HCEC 1CT (cell line): Measurements from ENCODE around the gene ERBB2.
"Not testable (repeated sequence)": the region's sequence is repeated elsewhere in the genome, so short reads cannot be mapped to it uniquely, and the experiment has no call there.

ENCODE experiments used
- DNase-seq: peaks from one replicate; pipeline ENCODE4 v3.0.0-alpha.2; 2017

The ERBB2 gene

DNA sequence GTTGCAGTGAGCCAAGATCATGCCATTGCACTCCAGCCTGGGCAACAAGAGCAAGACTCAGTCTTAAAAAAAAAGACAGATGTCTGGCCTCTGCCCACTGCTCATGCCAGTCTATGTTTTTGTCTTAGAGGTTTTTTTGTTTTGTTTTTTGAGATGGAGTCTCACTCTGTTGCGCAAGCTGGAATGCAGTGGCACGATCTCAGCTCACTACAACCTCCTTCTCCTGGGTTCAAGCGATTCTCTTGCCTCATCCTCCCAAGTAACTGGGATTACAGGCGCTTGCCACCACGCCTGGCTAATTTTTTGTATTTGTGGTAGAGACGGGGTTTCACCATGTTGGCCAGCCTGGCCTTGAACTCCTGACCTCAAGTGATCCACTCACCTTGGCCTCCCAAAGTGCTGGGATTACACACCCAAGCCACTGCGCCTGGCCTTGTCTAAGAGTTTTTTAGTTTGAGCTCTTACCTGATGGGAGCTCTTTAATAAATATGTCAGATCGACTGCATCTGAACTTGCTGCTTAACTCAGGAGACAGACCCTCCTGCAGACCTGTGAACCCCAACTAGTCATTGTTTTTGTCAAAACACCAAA lies 48.7 kb downstream of the ERBB2 start:
- not testable (repeated sequence) for DNase-seq

DNA sequence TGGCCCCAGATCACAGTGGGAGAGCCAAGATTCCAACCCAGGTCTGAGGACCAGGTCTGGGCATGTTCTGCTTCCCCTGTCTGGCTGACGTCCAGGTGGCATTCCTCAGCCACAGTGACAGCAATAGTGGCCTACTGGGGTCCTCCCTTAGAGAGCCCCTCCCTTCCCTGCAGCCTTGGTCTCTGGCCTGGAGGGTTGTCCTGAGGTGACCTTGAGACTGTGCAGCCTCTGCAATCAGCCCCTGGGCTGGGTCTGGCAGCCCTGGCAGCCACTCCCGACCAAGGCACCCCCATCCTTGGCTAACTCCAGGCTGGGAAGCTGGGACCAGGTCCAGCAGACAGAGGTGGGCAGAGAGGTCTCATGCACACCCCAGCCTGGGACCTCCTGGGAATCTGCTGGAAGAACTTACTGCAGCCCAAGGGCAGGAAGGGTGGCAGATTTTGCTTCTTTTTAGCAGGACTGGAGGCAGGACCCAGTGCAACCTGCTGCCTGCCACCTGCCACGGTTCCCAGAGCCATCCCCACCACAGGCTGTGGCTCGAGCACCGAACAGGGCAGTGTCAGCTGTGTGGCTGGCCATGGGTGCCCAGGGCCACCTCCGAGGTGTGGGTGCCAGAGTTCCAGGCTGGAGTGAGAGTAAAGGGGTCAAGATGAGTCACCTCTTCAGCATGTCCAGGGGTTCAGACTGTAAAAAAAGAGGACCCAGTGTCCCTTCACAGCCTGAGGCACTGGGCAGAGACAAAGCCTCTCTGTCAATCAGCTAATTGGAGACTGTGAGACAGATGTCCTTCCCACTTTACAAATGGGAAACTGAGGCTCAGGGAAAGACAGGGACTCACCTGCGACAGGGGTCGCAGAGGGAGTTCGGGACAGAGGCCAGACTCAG lies 50.5 kb downstream of the ERBB2 start:
- DNase-seq = no peak

DNA sequence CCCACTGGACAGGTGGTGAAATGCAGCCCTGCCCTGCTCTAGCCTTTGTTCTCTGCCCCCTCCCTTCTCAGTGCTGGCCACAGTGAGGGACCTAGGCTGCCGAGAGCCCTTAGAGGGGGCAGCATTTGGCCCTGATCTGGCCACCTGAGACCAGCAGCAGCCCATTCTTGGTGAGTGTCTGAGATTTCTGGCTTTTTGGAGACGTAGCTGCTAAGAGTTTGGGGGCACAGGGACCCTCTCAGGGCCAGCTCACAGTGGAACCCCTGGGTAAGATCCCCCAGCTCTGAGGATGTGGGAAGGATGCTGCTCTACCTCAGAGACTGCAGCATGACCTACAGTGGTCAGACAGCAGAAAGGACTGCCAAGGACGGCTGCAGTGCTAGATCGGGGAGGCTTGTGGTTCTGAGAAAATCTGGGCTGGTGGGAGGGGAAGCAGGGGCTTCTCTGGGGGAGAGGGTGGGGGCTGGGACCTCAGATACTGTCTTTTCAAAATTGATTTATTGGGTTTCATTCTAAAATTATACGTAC lies 51.2 kb downstream of the ERBB2 start:
- DNase-seq = no peak

GRCh38 chr17:39751637-39752036 lies 51.8 kb downstream of the ERBB2 start:
- DNase-seq = no peak

- DNase-seq = no peak
These were observed 52.5 kb downstream of the ERBB2 start for GRCh38 chr17:39752241-39752881.

DNA sequence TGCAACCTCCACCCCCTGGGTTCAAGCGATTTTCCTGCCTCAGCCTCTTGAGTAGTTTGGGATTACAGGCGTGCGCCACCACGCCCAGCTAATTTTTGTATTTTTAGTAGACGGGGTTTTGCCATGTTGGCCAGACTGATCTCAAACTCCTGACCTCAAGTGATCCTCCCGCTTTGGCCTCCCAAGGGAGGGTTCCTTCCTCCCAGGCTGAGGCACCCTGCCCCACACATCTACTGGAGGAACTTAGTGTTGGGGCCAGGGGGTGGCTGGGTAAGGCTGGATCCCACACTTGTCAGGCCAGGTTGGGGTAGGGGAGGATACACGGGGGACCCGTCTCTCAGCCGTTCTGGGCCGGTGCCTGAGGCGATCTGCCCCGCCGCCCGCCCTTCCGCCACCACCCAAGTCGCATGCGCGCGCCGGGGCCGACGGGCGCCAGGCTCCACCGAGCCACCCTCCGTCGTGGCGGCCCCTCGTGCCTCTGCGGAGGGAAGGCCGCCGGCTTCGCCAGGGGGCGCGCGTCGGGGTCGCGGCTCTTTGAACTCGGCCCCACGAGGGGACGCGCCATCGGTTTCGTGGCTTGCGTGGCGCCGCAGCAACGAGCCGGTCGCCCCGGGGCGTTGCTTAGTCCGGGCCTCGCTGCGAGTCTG lies 53.8 kb downstream of the ERBB2 start:
- no peak for DNase-seq

DNA sequence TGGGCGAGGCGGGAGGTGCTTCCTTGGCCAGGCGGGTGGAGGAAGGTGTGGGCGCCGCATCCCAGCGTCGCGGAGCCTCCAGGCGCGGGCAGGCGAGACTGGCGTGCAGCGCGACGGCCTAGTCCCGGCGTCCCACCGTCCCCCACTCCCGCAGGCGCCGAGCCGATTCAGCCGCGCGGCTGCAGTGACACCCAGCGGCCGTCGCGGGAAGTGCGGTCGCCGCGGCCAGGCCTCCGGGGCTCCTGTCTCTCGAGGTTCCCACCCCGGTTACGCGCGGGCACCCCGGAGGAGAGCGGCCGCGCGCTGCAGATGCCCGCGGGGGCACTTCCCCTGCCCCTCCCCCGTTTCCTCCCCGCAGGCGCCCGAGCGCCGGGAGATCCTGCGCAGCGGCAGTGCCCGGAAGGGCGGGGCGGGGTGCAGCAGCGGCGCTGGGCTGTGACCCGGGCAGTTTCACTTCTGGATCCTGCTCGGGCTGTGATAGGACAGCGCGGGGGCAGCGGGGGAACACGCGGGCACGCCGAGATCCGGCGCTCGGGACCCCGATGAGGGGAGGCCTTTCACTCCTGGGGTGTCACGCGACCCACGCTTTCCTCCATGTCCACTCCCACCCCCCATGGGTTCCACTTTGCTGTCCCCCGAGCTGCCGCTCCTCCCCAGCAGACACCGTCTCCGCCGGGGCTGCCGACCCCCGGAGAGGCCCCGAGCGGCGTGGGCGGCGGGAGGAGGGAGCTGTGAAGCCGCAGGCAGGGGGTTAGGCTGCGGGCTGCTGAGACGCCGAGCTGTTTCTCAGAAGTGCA lies 54.5 kb downstream of the ERBB2 start:
- DNase-seq = peak; percentile 88

- DNase-seq = no peak
These were observed 55.2 kb downstream of the ERBB2 start for GRCh38 chr17:39754958-39755553.

DNA sequence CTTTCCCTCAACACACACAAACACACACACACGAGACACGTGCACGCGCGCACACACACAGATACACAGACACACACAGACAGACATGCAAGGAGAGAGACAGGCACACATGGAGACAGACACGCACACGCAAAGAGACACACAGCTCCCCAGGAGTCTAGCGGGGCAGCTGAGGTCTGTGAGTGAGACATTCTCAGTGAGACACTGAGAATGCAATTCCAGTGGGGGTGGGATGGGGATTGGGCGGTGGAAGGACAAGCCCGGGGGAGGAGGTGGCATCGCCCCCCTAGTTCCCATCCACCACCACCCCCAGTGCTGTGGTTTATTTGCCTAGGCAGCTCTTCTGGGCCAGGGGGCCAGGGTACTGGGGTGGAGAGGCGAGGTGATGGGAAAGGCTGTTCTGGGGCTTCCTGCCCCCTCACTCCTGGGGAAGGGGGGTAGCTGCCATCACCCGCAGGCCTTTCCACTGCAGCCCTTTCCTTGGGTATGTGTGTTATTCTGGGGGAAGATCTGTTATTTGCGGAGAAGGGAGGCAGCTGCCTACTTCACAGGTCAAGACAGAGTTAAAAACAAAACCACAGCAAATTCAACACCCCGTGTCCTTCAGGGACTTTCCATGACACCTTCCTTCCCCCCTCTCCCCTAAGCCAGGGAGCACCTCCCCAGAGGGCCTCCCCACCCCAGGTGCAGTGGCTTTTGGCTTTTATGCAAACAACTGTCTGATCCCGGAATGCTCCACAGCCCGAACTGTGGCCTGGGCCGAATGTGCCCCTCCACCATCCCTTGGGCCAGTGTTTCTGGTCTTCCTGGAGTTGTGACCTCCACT lies 55.9 kb downstream of the ERBB2 start:
- DNase-seq = no peak

GRCh38 chr17:39756380-39757079 lies 56.7 kb downstream of the ERBB2 start:
- DNase-seq = no peak

DNA sequence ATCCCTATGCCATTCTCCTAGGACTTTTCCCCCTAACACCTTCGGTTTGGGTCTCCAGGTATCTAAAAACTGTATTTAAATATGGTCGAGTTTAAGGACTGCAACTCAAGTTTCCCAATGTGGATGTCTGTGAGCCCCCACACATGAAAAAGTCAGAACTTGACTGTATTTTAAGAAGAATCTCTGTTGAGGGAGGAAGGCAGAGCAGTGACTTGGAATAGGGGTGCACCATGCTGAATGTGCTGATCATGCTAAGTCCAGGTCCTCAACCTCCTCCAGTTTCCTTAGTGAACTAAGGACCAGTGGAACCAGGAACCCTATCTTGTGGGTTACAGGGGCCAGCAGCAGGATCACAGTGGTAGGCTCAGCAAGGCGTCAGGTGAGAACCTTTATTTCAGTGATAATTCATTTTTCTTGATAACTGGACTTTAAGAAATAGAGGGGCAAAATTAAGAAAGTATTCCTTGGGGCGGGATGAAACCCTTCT lies 57.4 kb downstream of the ERBB2 start:
- DNase-seq = no peak

DNA sequence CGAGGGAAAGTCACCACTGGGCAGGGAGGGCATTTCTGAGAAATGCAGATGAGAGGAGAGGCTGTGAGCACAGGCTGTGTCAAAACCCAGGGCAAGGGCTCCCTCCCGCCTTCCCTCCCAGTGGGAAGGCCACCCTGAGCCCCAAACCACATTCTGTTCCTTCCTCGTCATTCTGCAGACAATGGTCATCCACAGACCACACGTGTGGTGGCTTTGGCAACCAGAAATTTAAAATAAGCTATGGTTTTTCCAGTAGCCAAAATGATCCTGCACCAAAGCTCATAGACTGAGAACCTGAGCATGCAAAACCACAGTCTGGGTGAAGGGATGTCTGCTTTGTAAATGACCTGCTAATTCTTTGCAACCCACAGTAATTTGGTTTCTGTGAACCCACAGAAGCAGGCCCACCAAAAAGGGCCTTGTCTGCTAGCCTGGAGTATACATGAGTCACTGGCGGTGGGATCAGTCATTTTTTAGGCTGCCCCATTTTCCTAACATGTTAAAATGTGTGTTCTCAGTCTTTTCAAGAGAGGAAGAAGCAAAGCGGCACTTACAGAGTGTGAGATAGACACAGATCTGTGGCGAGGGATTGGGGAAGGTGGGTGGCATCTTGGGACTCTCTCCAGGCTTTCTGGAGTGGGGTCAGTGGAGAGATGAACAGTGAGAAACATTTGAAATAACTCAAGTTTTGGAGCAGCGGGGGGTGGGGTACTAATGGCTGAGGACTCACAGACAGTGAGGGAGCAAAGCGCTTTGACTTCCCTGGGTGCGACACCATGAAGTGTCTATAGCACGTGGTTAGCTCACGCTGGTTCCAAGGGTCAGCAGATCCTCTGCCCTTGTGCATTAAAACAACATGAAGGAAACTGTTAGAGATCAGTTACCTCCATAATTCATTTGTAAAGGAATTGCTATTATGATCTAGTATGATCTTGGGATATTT lies 58.3 kb downstream of the ERBB2 start:
- DNase-seq = no peak

GRCh38 chr17:39759204-39759603 lies 59.3 kb downstream of the ERBB2 start:
- no peak for DNase-seq

DNA sequence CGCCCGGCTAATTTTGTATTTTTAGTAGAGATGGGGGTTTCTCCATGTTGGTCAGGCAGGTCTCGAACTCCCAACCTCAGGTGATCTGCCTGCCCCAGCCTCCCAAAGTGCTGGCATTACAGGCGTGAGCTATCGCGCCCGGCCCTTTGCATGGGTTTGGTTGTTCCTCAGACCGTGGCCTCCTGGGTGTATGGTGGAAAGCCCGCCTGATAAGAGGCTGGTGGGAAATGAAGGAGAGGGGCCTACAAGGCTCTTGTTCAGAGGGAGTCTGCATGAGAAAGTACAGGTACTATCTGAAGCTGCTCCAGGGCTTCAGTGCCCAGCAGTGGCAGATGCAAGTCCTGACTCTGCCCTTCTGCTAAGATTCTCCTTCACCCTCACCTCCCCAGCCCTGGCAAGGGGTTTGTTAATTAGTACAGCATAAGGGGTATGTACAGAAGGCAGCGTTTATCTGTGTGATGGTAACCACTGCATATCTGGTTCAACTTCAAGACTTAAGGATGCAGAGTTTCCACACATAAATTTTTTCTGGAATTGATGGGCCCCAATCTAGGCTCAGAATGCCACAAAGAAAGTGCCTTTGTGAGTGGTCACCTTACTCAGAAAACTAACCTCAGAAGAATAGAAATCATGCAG lies 62.1 kb downstream of the ERBB2 start:
- DNase-seq = no peak

DNA sequence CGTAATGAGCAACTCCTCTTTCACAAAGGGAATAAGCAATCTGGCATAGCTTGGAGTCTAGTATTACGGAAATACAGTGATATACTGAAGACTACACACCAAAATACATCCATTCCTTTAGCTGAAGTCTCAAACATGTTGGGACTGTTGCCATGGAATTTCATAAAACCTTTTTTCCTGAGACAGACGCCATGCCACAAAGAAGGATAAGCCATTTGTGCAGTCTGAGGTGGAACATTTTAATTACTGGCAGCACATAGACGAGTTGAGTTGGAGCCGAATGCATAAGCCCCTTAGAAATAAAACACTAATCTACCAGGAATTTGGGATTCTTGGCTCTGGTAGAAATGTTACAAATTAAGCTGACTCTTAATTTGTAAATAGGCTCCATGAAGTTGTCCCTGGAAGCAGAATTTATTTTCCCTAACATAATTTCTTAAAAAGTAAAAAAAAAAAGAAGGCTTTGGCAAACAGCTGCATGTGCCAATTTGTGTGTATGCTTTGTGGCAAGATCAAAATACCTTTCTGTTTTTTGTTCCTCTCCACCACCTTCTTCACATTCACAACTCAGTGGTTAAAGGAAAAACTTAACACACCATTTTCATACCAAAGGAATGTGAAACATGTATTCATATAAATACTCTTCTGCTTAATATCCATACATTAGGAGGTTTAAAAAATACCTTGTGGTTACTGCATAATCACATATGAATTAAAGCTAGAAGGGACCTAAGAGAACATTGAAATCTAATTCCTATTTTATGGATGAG lies 63.4 kb downstream of the ERBB2 start:
- DNase-seq = peak; percentile 22

DNA sequence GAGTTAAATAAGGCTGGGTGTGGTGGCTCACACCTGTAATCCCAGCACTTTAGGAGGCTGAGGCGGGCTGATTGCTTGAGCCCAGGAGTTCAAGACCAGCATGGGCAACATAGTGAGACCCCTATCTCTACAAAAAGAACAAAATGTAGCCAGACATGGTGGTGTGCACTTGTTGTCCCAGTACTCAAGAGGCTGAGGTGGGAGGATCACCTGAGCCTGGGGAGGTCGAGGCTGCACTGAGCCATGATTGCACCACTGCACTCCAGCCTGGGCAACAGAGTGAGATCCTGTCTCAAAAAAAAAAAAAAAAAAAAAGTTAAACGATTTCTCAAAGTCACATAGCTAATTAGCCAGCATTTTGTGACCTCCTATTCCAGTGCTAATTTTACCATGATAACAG lies 64.3 kb downstream of the ERBB2 start:
- DNase-seq = not testable (repeated sequence)

- no peak for DNase-seq
These were observed 65.3 kb downstream of the ERBB2 start for GRCh38 chr17:39765175-39765574.

- no peak for DNase-seq
These were observed 65.9 kb downstream of the ERBB2 start for GRCh38 chr17:39765766-39766165.
